ENCODE measurements around the gene SCNM1.
"Not testable (repeated sequence)": the region's sequence is repeated elsewhere in the genome, so short reads cannot be mapped to it uniquely, and the experiment has no call there.

SCNM1 gene

GRCh38 chr1:151194894-151195594, 29.1 kb downstream of the SCNM1 start:
- DNase-seq: not testable (repeated sequence)

GRCh38 chr1:151196292-151196800, 30.4 kb downstream of the SCNM1 start:
- DNase-seq: peak; percentile 39

- no peak for DNase-seq
These were observed 31.9 kb downstream of the SCNM1 start for GRCh38 chr1:151197863-151198253.

- peak; percentile 98 for DNase-seq
These were observed 32.5 kb downstream of the SCNM1 start, which contains the start of gene PIP5K1A for GRCh38 chr1:151198254-151199127. TSS of gene PIP5K1A (plus strand) at chr1:151198552. CDS start at chr1:151198997, 445 bp downstream.

GRCh38 chr1:151199873-151200581, 34.1 kb downstream of the SCNM1 start:
- DNase-seq: no peak

- not testable (repeated sequence) for DNase-seq
These were observed 39.5 kb downstream of the SCNM1 start for GRCh38 chr1:151205381-151205965.

GRCh38 chr1:151210830-151211229, 44.9 kb downstream of the SCNM1 start:
- DNase-seq: no peak

- DNase-seq: no peak
These were observed 46.2 kb downstream of the SCNM1 start for GRCh38 chr1:151211972-151212705.

GRCh38 chr1:151213560-151213959, 47.6 kb downstream of the SCNM1 start:
- no peak for DNase-seq
